A549 (cell line): Measurements from ENCODE around the gene MAP2.

ENCODE experiments used
- CEBPB ChIP-seq, 2 experiments: fragments of >200 bp in 1 of 2; sonication (Bioruptor Twin) in 1 of 2; formaldehyde crosslinking in 1 of 2; IDR thresholded peaks; 2 replicates each; pipeline ENCODE4 v1.6.1; 2012 to 2016
- EP300 ChIP-seq, 2 experiments: fragments of >200 bp; sonication (Bioruptor Twin); formaldehyde crosslinking; IDR thresholded peaks; 2 replicates in 1 of 2; 3 replicates in 1 of 2; pipeline ENCODE4 v1.6.1; 2016 to 2017
- HDAC2 ChIP-seq: fragments of 200-600 bp; sonication (generic); IDR thresholded peaks from 2 replicates; pipeline ENCODE4 v1.6.1; 2016
- JUN ChIP-seq, 2 experiments: fragments of >200 bp; sonication (Bioruptor Twin); formaldehyde crosslinking; IDR thresholded peaks; 2 replicates in 1 of 2; 3 replicates in 1 of 2; pipeline ENCODE4 v1.6.1; 2016 to 2017
- JUNB ChIP-seq: fragments of >200 bp; sonication (Bioruptor Twin); formaldehyde crosslinking; IDR thresholded peaks from 2 replicates; pipeline ENCODE4 v1.6.1; 2016
- KDM5A ChIP-seq: fragments of 200-600 bp; sonication (generic); IDR thresholded peaks from 2 replicates; pipeline ENCODE4 v1.6.1; 2016; ENCODE audit warnings: antibody characterized with exemption, mild to moderate bottlenecking
- MAFK ChIP-seq: fragments of 450-650 bp; IDR thresholded peaks from 2 replicates; pipeline ENCODE4 v1.6.1; 2014; ENCODE audit not compliant: partially characterized antibody
- POLR2AphosphoS2 ChIP-seq: conservative IDR thresholded peaks from 2 replicates; pipeline ENCODE4 v1.6.1; 2012; ENCODE audit warnings: low read length, improper control_type of control experiment, inconsistent platforms
- RAD21 ChIP-seq, 2 experiments: fragments of >200 bp in 1 of 2; sonication (Bioruptor Twin) in 1 of 2; formaldehyde crosslinking in 1 of 2; IDR thresholded peaks in 1 of 2; conservative IDR thresholded peaks in 1 of 2; 2 replicates in 1 of 2; 3 replicates in 1 of 2; pipeline ENCODE4 v1.6.1; 2012 to 2018; ENCODE audit warnings: inconsistent platforms in 1 of 2
- TFCP2L1 ChIP-seq: fragments of 250-450 bp; sonication (Bioruptor Pico); IDR thresholded peaks from 2 replicates; pipeline ENCODE4 v1.5.0; 2021; ENCODE audit warnings: mild to moderate bottlenecking
- TF ChIP-seq, protein P1 (sequence below): fragments of >200 bp; sonication (Bioruptor Twin); formaldehyde crosslinking; IDR thresholded peaks from 3 replicates; pipeline ENCODE4 v1.5.1; 2016
- TF ChIP-seq, protein P2 (sequence below): fragments of 200-600 bp; sonication (generic); IDR thresholded peaks from 2 replicates; pipeline ENCODE4 v1.6.1; 2016; ENCODE audit warnings: antibody characterized with exemption, mild to moderate bottlenecking, moderate library complexity
- TF ChIP-seq, protein P3 (sequence below): IDR thresholded peaks from 2 replicates; pipeline ENCODE4 v1.6.1; 2012; ENCODE audit warnings: low read depth, borderline replicate concordance
- TF ChIP-seq, protein P4 (sequence below): IDR thresholded peaks from 2 replicates; pipeline ENCODE4 v1.6.1; 2012

- TF ChIP-seq, protein P1, sequence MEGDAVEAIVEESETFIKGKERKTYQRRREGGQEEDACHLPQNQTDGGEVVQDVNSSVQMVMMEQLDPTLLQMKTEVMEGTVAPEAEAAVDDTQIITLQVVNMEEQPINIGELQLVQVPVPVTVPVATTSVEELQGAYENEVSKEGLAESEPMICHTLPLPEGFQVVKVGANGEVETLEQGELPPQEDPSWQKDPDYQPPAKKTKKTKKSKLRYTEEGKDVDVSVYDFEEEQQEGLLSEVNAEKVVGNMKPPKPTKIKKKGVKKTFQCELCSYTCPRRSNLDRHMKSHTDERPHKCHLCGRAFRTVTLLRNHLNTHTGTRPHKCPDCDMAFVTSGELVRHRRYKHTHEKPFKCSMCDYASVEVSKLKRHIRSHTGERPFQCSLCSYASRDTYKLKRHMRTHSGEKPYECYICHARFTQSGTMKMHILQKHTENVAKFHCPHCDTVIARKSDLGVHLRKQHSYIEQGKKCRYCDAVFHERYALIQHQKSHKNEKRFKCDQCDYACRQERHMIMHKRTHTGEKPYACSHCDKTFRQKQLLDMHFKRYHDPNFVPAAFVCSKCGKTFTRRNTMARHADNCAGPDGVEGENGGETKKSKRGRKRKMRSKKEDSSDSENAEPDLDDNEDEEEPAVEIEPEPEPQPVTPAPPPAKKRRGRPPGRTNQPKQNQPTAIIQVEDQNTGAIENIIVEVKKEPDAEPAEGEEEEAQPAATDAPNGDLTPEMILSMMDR, result no peak
- TF ChIP-seq JUNB, result no peak
- TF ChIP-seq POLR2AphosphoS2, result no peak
- no peak for TF ChIP-seq MAFK
- TF ChIP-seq KDM5A, result no peak
- TF ChIP-seq, protein P2, sequence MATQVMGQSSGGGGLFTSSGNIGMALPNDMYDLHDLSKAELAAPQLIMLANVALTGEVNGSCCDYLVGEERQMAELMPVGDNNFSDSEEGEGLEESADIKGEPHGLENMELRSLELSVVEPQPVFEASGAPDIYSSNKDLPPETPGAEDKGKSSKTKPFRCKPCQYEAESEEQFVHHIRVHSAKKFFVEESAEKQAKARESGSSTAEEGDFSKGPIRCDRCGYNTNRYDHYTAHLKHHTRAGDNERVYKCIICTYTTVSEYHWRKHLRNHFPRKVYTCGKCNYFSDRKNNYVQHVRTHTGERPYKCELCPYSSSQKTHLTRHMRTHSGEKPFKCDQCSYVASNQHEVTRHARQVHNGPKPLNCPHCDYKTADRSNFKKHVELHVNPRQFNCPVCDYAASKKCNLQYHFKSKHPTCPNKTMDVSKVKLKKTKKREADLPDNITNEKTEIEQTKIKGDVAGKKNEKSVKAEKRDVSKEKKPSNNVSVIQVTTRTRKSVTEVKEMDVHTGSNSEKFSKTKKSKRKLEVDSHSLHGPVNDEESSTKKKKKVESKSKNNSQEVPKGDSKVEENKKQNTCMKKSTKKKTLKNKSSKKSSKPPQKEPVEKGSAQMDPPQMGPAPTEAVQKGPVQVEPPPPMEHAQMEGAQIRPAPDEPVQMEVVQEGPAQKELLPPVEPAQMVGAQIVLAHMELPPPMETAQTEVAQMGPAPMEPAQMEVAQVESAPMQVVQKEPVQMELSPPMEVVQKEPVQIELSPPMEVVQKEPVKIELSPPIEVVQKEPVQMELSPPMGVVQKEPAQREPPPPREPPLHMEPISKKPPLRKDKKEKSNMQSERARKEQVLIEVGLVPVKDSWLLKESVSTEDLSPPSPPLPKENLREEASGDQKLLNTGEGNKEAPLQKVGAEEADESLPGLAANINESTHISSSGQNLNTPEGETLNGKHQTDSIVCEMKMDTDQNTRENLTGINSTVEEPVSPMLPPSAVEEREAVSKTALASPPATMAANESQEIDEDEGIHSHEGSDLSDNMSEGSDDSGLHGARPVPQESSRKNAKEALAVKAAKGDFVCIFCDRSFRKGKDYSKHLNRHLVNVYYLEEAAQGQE, result no peak
- TF ChIP-seq, protein P3, sequence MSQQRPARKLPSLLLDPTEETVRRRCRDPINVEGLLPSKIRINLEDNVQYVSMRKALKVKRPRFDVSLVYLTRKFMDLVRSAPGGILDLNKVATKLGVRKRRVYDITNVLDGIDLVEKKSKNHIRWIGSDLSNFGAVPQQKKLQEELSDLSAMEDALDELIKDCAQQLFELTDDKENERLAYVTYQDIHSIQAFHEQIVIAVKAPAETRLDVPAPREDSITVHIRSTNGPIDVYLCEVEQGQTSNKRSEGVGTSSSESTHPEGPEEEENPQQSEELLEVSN, result no peak
- no peak for TF ChIP-seq JUN (IDR thresholded peaks at IDR 0.05)
- no peak for TF ChIP-seq TFCP2L1
- TF ChIP-seq EP300 (IDR thresholded peaks at IDR 0.05), result no peak
- no peak for TF ChIP-seq RAD21 (conservative IDR thresholded peaks at IDR 0.05 in 1 of 2, IDR thresholded peaks at IDR 0.05 in 1 of 2)
- TF ChIP-seq, protein P4, sequence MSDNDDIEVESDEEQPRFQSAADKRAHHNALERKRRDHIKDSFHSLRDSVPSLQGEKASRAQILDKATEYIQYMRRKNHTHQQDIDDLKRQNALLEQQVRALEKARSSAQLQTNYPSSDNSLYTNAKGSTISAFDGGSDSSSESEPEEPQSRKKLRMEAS, result no peak
- TF ChIP-seq CEBPB (IDR thresholded peaks at IDR 0.05), result no peak
- TF ChIP-seq HDAC2, result no peak
Observed at GRCh38 chr2:209629597-209629996, 205.8 kb downstream of the MAP2 start.
